ENCODE data around the gene FLYWCH1. TPM values are rescaled to one million over a fixed set of nuclear protein-coding genes. Genes with fewer than 3 reads are reported as not detected.
A peak's percentile ranks its signal among the peaks of the same experiment; 100 is the strongest.

The FLYWCH1 gene
- total RNA-seq, 2 donors from 2014 or later, result 31.5 to 37.8 TPM

DNA sequence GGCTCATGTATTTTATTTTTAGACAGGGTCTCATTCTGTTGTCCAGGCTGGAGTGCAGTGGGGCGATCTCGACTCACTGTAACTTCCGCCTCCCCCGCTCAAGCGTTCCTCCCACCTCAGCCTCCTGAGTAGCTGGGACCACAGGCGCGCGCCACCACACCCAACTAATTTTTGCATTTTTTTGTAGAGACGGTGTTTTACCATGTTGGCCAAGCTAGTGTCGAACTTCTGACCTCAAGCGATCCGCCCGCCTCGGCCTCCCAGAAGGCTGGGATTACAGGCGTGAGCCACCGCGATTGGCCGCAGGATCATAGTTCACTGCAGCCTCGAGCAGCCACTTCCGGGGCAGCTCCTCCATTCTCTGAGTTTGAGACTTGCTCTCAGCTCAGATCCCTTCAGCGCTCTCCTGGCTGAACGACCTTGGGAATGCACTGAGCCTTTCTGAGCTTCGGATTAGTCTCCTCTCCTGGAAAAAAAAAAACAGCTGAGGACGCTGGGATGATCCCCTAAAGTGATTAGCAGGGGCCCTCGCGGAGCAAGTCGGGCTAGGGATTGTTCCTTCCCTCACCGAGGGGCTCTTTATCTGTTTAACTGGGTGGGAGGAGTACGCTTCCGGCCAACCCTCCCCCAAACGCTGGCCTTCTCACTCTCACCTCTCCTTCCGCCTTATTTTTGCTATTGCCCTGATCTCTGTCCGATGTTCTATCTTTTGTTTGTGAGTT lies 69.6 kb downstream of the FLYWCH1 start:
- TF ChIP-seq, protein P1, sequence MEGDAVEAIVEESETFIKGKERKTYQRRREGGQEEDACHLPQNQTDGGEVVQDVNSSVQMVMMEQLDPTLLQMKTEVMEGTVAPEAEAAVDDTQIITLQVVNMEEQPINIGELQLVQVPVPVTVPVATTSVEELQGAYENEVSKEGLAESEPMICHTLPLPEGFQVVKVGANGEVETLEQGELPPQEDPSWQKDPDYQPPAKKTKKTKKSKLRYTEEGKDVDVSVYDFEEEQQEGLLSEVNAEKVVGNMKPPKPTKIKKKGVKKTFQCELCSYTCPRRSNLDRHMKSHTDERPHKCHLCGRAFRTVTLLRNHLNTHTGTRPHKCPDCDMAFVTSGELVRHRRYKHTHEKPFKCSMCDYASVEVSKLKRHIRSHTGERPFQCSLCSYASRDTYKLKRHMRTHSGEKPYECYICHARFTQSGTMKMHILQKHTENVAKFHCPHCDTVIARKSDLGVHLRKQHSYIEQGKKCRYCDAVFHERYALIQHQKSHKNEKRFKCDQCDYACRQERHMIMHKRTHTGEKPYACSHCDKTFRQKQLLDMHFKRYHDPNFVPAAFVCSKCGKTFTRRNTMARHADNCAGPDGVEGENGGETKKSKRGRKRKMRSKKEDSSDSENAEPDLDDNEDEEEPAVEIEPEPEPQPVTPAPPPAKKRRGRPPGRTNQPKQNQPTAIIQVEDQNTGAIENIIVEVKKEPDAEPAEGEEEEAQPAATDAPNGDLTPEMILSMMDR (IDR thresholded peaks at IDR 0.05), result no peak
- no peaks in the 10 kb centered on the region for H3K9me3 ChIP-seq
- H3K36me3 ChIP-seq, result no peaks in the 10 kb centered on the region
- peak overlapping the region in 1 of 2 donors; percentile 81 for H3K4me3 ChIP-seq
- H3K27me3 ChIP-seq, result no peaks in the 10 kb centered on the region
- DNase-seq (ENCODE audit: low spot score), result no peak
- H3K4me1 ChIP-seq, result peaks cover 0 to 47% of the 10 kb centered on the region in 2 donors
- no peak overlapping the region for H3K27ac ChIP-seq

DNA sequence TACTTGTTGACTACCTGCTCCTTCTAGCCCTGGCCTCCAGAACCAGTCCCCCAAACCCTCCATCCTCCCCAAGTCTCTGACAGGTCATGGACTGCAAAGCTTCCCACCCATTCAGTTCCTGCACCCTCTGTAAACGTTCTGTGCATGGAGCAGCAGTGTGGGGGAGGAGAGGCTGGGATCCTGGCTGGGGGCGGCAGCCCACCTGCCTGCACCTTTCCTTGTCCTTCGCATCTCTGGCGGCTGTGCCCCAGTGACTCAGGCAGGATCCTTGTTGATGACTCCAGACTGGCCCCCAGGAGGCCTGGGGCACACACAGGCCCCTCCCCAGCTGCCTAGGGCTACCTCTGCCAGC lies 70.1 kb downstream of the FLYWCH1 start:
- no peaks in the 10 kb centered on the region for H3K9me3 ChIP-seq
- no peaks in the 10 kb centered on the region for H3K27me3 ChIP-seq
- H3K4me3 ChIP-seq, result no peak overlapping the region
- no peak overlapping the region for H3K27ac ChIP-seq
- TF ChIP-seq, protein P1 (IDR thresholded peaks at IDR 0.05), result no peak
- peaks cover 0 to 51% of the 10 kb centered on the region in 2 donors for H3K4me1 ChIP-seq
- no peaks in the 10 kb centered on the region for H3K36me3 ChIP-seq
- no peak for DNase-seq (ENCODE audit: low spot score)

DNA sequence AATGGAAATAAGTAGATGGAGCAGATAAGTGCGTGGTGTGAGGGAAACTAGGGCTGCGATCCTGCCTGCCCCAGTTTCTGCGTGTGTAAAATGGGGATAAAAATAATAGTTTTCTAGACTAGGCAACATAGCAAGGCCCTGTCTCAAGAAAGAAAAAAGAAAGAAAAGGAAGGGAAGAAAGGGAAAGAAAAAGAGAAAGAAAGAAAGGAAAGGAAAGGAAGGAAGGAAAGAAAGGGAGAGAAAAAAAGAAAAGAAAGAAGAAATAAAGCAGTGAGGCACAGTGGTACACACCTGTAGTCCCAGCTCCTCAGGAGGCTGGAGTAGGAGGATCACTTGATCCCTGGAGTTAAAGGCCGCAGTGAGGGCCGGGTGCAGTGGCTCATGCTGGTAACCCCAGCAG lies 70.7 kb downstream of the FLYWCH1 start:
- H3K9me3 ChIP-seq, result no peaks in the 10 kb centered on the region
- H3K4me3 ChIP-seq, result no peak overlapping the region
- DNase-seq (ENCODE audit: low spot score), result no peak
- H3K27me3 ChIP-seq, result no peaks in the 10 kb centered on the region
- TF ChIP-seq, protein P1 (IDR thresholded peaks at IDR 0.05), result no peak
- H3K4me1 ChIP-seq, result peaks cover 0 to 51% of the 10 kb centered on the region in 2 donors
- no peaks in the 10 kb centered on the region for H3K36me3 ChIP-seq
- H3K27ac ChIP-seq, result no peak overlapping the region

DNA sequence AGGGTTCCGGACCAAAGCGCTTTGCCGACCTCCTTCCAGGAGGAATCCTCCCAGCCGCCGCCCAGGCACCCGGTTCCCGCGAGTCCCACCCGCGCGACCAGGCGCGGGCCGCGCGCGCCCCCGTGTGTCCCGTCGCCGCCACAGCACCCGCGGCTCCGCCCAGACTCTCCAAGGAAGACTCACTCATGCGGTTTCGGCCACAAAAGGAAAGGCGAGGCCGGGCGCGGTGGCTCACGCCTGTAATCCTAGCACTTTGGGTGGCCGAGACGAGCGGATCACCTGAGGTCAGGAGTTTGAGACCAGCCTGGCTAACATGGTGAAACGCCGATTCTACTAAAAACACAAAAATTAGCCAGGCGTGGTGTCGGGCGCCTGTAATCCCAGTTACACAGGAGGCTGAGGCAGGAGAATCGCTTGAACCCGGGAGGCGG lies 72.0 kb downstream of the FLYWCH1 start:
- H3K27me3 ChIP-seq, result no peaks in the 10 kb centered on the region
- no peaks in the 10 kb centered on the region for H3K9me3 ChIP-seq
- peaks cover 0 to 51% of the 10 kb centered on the region in 2 donors for H3K4me1 ChIP-seq
- no peaks in the 10 kb centered on the region for H3K36me3 ChIP-seq
- DNase-seq (ENCODE audit: low spot score), result peak; percentile 88
- H3K27ac ChIP-seq, result peak overlapping the region in 1 of 2 donors; percentile 11
- TF ChIP-seq, protein P1 (IDR thresholded peaks at IDR 0.05), result peak; percentile 98
- peak overlapping the region in 1 of 2 donors; percentile 31 for H3K4me3 ChIP-seq

DNA sequence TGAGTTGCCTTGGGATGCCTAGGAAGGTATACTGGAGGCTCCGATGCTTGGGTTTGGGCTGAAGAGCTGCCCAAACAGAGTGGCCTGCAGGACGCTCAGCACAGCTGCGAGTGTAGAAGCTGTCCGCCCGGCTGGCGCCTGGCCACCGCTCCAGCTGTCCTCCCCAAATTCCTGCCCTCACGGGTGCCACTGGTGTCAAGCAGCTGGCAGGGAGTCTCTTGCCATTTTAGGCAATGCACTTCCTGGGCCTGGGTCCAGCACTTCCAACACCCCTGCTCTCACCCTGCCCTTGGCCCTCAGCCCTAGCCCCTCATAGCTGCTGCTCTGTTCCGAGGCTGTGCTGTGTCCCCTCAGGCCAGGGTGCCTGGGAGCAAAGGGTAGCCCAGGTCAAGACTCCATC lies 73.7 kb downstream of the FLYWCH1 start:
- H3K27me3 ChIP-seq, result no peaks in the 10 kb centered on the region
- DNase-seq (ENCODE audit: low spot score), result no peak
- H3K4me3 ChIP-seq, result no peak overlapping the region
- no peaks in the 10 kb centered on the region for H3K36me3 ChIP-seq
- TF ChIP-seq, protein P1 (IDR thresholded peaks at IDR 0.05), result no peak
- peak overlapping the region; percentile 80 to 90 for H3K27ac ChIP-seq
- no peaks in the 10 kb centered on the region for H3K9me3 ChIP-seq
- H3K4me1 ChIP-seq, result peaks cover 0 to 41% of the 10 kb centered on the region in 2 donors

Measured in right atrium auricular region (tissue), 2 donors.